GM23338 (cell line): ENCODE measurements around the gene APOL1.

Source experiments
- CREB1 ChIP-seq: fragments of 250-450 bp; sonication (Bioruptor Pico); IDR thresholded peaks from 2 replicates; pipeline ENCODE4 v1.5.0; 2020; ENCODE audit warnings: low read depth, mild to moderate bottlenecking, moderate library complexity
- TF ChIP-seq, protein P1 (sequence below), 2 experiments: fragments of 200-600 bp in 1 of 2; sonication (generic) in 1 of 2; conservative IDR thresholded peaks; 2 replicates each; pipeline versions ENCODE4 v1.5.1 to v1.6.1; 2016 to 2017; ENCODE audit warnings: antibody characterized with exemption in 2 of 2, low read depth in 2 of 2, mild to moderate bottlenecking in 2 of 2, moderate library complexity in 1 of 2

- TF ChIP-seq, protein P1, sequence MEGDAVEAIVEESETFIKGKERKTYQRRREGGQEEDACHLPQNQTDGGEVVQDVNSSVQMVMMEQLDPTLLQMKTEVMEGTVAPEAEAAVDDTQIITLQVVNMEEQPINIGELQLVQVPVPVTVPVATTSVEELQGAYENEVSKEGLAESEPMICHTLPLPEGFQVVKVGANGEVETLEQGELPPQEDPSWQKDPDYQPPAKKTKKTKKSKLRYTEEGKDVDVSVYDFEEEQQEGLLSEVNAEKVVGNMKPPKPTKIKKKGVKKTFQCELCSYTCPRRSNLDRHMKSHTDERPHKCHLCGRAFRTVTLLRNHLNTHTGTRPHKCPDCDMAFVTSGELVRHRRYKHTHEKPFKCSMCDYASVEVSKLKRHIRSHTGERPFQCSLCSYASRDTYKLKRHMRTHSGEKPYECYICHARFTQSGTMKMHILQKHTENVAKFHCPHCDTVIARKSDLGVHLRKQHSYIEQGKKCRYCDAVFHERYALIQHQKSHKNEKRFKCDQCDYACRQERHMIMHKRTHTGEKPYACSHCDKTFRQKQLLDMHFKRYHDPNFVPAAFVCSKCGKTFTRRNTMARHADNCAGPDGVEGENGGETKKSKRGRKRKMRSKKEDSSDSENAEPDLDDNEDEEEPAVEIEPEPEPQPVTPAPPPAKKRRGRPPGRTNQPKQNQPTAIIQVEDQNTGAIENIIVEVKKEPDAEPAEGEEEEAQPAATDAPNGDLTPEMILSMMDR (conservative IDR thresholded peaks at IDR 0.05; ENCODE audit: low read depth in 2 of 2), result no peak
- TF ChIP-seq CREB1, result no peak
These were observed 32.6 kb downstream of the APOL1 start for GRCh38 chr22:36285545-36285944.
